SK-N-SH (cell line): ENCODE data around the gene EBP.

ENCODE experiments used
- CHD2 ChIP-seq: fragments of 150-350 bp; IDR thresholded peaks from 2 replicates; pipeline ENCODE4 v1.6.1; 2018; ENCODE audit warnings: low read length; ENCODE audit not compliant: partially characterized antibody
- EP300 ChIP-seq, 2 experiments: IDR thresholded peaks; 2 replicates each; pipeline versions ENCODE4 v1.4.0 to v1.6.1; 2012; ENCODE audit warnings: borderline replicate concordance in 1 of 2, low read depth in 1 of 2, low read length in 1 of 2
- GABPA ChIP-seq: IDR thresholded peaks from 2 replicates; pipeline ENCODE4 v1.4.0; 2012; ENCODE audit warnings: low read depth, mild to moderate bottlenecking
- POLR2AphosphoS5 ChIP-seq: IDR thresholded peaks from 2 replicates; pipeline ENCODE4 v1.6.1; 2012; ENCODE audit warnings: low read depth, low read length
- RAD21 ChIP-seq: IDR thresholded peaks from 2 replicates; pipeline ENCODE4 v1.6.1; 2012; ENCODE audit warnings: mild to moderate bottlenecking, low read length
- TCF12 ChIP-seq: IDR thresholded peaks from 2 replicates; pipeline ENCODE4 v1.4.0; 2012
- YY1 ChIP-seq: IDR thresholded peaks from 2 replicates; pipeline ENCODE4 v1.4.0; 2012; ENCODE audit warnings: low read depth, mild to moderate bottlenecking
- TF ChIP-seq, protein P1 (sequence below): fragments of 150-350 bp; IDR thresholded peaks from 2 replicates; pipeline ENCODE4 v1.6.1; 2017; ENCODE audit warnings: antibody characterized with exemption, low read length, low read depth, borderline replicate concordance
- TF ChIP-seq, protein P2 (sequence below): fragments of 200-600 bp; sonication (generic); IDR thresholded peaks from 2 replicates; pipeline ENCODE4 v1.6.1; 2017; ENCODE audit warnings: antibody characterized with exemption, mild to moderate bottlenecking, moderate library complexity
- TF ChIP-seq, protein P3 (sequence below): IDR thresholded peaks from 2 replicates; pipeline ENCODE4 v1.4.0; 2012; ENCODE audit warnings: low read depth
- TF ChIP-seq, protein P4 (sequence below): IDR thresholded peaks from 2 replicates; pipeline ENCODE4 v1.4.0; 2012; ENCODE audit warnings: low read depth, borderline replicate concordance

DNA sequence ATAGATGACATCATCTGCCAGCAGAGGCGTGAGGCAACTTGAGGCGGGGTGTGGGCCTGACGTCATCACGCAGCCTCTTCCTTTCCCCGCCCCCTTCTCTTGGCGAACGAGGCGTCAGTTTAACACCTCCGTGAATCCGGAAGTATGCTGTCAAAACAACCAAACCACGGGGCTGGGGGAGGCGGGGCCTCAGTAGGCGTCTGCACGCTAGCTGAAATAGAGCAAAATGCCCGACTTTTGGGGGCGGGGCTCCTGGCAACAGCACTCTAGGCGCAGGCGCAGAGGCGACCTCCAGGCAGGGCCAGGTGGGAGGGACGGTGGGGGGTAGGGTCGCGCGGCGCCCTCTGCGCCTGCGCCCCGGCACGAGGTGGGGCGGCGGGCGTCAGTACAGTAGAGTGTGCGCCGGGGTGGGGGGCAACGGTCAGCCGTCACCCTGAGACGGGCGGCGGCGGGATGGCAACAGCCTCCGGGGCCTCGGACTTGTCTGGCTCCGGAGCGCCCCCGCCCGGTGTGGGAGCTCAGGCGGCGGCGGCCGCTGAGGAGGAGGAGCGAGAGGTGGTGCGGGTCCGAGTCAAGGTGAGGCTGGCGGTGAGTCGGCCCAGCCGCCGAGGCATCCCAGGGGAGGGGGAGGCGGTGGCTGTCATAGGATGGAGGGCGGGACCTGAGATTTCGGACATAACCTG is 17.9 kb downstream of the EBP start, which contains the start of gene TBC1D25:
- TF ChIP-seq, protein P1, sequence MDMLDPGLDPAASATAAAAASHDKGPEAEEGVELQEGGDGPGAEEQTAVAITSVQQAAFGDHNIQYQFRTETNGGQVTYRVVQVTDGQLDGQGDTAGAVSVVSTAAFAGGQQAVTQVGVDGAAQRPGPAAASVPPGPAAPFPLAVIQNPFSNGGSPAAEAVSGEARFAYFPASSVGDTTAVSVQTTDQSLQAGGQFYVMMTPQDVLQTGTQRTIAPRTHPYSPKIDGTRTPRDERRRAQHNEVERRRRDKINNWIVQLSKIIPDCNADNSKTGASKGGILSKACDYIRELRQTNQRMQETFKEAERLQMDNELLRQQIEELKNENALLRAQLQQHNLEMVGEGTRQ, result no peak
- TF ChIP-seq, protein P2, sequence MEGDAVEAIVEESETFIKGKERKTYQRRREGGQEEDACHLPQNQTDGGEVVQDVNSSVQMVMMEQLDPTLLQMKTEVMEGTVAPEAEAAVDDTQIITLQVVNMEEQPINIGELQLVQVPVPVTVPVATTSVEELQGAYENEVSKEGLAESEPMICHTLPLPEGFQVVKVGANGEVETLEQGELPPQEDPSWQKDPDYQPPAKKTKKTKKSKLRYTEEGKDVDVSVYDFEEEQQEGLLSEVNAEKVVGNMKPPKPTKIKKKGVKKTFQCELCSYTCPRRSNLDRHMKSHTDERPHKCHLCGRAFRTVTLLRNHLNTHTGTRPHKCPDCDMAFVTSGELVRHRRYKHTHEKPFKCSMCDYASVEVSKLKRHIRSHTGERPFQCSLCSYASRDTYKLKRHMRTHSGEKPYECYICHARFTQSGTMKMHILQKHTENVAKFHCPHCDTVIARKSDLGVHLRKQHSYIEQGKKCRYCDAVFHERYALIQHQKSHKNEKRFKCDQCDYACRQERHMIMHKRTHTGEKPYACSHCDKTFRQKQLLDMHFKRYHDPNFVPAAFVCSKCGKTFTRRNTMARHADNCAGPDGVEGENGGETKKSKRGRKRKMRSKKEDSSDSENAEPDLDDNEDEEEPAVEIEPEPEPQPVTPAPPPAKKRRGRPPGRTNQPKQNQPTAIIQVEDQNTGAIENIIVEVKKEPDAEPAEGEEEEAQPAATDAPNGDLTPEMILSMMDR, result peak; percentile 51
- TF ChIP-seq GABPA (no peak), TCF12 (no peak), EP300 (IDR thresholded peaks at IDR 0.05; ENCODE audit: borderline replicate concordance in 1 of 2, low read depth in 1 of 2, low read length in 1 of 2) (no peak), YY1 (peak; percentile 44; the same call in 1 of the 2 replicates), CHD2 (no peak), POLR2AphosphoS5 (no peak), RAD21 (no peak)
- TF ChIP-seq, protein P3, sequence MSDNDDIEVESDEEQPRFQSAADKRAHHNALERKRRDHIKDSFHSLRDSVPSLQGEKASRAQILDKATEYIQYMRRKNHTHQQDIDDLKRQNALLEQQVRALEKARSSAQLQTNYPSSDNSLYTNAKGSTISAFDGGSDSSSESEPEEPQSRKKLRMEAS, result peak; percentile 70
- TF ChIP-seq, protein P4, sequence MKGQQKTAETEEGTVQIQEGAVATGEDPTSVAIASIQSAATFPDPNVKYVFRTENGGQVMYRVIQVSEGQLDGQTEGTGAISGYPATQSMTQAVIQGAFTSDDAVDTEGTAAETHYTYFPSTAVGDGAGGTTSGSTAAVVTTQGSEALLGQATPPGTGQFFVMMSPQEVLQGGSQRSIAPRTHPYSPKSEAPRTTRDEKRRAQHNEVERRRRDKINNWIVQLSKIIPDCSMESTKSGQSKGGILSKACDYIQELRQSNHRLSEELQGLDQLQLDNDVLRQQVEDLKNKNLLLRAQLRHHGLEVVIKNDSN, result no peak
